NCI-H345 treated with DMSO at 0.1 percent for 48 hours (cell line): ENCODE results near the gene TNRC6C.

Source experiments
- DNase-seq: peaks from one replicate; lab custom pipeline; 2025; ENCODE audit not compliant: unreplicated experiment; lab: John Stamatoyannopoulos, UW

Gene TNRC6C

GRCh38 chr17:78012428-78012827 is 53.9 kb downstream of the TNRC6C start:
- DNase-seq: no peak

- no peak for DNase-seq
Observed at GRCh38 chr17:78013683-78014467, 55.4 kb downstream of the TNRC6C start.

GRCh38 chr17:78014646-78015045 is 56.1 kb downstream of the TNRC6C start:
- DNase-seq: no peak

- no peak for DNase-seq
Observed at GRCh38 chr17:78016852-78017251, 58.3 kb downstream of the TNRC6C start.

- DNase-seq: peak; percentile 21
Observed at GRCh38 chr17:78019367-78019975, 61.0 kb downstream of the TNRC6C start.

GRCh38 chr17:78019976-78020716 is 61.6 kb downstream of the TNRC6C start:
- DNase-seq: no peak

GRCh38 chr17:78020717-78021108 is 62.2 kb downstream of the TNRC6C start:
- no peak for DNase-seq

- DNase-seq: no peak
Observed at GRCh38 chr17:78022425-78022824, 63.9 kb downstream of the TNRC6C start.

- no peak for DNase-seq
Observed at GRCh38 chr17:78023042-78023441, 64.5 kb downstream of the TNRC6C start.

- DNase-seq: no peak
Observed at GRCh38 chr17:78026381-78026780, 67.9 kb downstream of the TNRC6C start.

- no peak for DNase-seq
Observed at GRCh38 chr17:78027121-78027520, 68.6 kb downstream of the TNRC6C start.

- DNase-seq: no peak
Observed at GRCh38 chr17:78029697-78030096, 71.2 kb downstream of the TNRC6C start.

- DNase-seq: no peak
Observed at GRCh38 chr17:78031435-78031834, 72.9 kb downstream of the TNRC6C start.

- DNase-seq: no peak
Observed at GRCh38 chr17:78032166-78032565, 73.7 kb downstream of the TNRC6C start.

GRCh38 chr17:78034429-78035091 is 76.1 kb downstream of the TNRC6C start:
- DNase-seq: no peak

- no peak for DNase-seq
Observed at GRCh38 chr17:78037280-78037679, 78.8 kb downstream of the TNRC6C start.

- DNase-seq: peak; percentile 38
Observed at GRCh38 chr17:78038748-78039288, 80.3 kb downstream of the TNRC6C start.

GRCh38 chr17:78039581-78039980 is 81.1 kb downstream of the TNRC6C start:
- DNase-seq: no peak

GRCh38 chr17:78040440-78041385 is 82.2 kb downstream of the TNRC6C start:
- DNase-seq: peak; percentile 80
